Left kidney (tissue), 8 donors: Measurements from ENCODE around the gene EIF2B5. TPM values are rescaled to one million over a fixed set of nuclear protein-coding genes. Genes with fewer than 3 reads are reported as not detected.
"Not testable (repeated sequence)": the region's sequence is repeated elsewhere in the genome, so short reads cannot be mapped to it uniquely, and the experiment has no call there.

Source experiments
- DNase-seq: peaks from one replicate; pipeline ENCODE4 v3.0.0-alpha.2; 2013
- long read RNA-seq, 8 donors: transcript quantifications; one replicate each; lab custom pipeline, GENCODE V29; 2026
- polyA plus RNA-seq: library from polyadenylated mRNA; unstranded; fragments of 120-200 nt; gene quantifications from one replicate; pipeline ENCODE4 v1.2.1, GENCODE V29; 2013; ENCODE audit not compliant: insufficient read length

The EIF2B5 gene
- 54.6 TPM for polyA plus RNA-seq
- long read RNA-seq, donor 1, transcript EIF2B5-201 (16 exons, 2,656 nt): major isoform, 10 of 13 reads
- long read RNA-seq, donor 1, partial matches to known transcripts: 0 of 13 reads
- long read RNA-seq, donor 1, other reads (novel, unspliced or antisense): 0 of 13 reads
- long read RNA-seq, donor 2, transcript EIF2B5-201 (16 exons, 2,656 nt): major isoform, 15 of 19 reads
- long read RNA-seq, donor 2, partial matches to known transcripts: 0 of 19 reads
- long read RNA-seq, donor 2, other reads (novel, unspliced or antisense): 0 of 19 reads
- long read RNA-seq, donor 3, transcript EIF2B5-201 (16 exons, 2,656 nt): major isoform, 6 of 18 reads
- long read RNA-seq, donor 3, partial matches to known transcripts: 12 of 18 reads
- long read RNA-seq, donor 3, other reads (novel, unspliced or antisense): 0 of 18 reads
- long read RNA-seq, donor 4, partial matches to known transcripts: 0 of 1 reads
- long read RNA-seq, donor 4, other reads (novel, unspliced or antisense): 0 of 1 reads
- long read RNA-seq, donor 5, transcript EIF2B5-202 (2 exons, 585 nt): minor isoform, 8 of 37 reads
- long read RNA-seq, donor 5, transcript EIF2B5-201 (16 exons, 2,656 nt): major isoform, 15 of 37 reads
- long read RNA-seq, donor 5, partial matches to known transcripts: 11 of 37 reads
- long read RNA-seq, donor 5, other reads (novel, unspliced or antisense): 0 of 37 reads
- long read RNA-seq, donor 6, transcript EIF2B5-201 (16 exons, 2,656 nt): major isoform, 8 of 22 reads
- long read RNA-seq, donor 6, partial matches to known transcripts: 10 of 22 reads
- long read RNA-seq, donor 6, other reads (novel, unspliced or antisense): 0 of 22 reads
- long read RNA-seq, donor 7, transcript EIF2B5-201 (16 exons, 2,656 nt): major isoform, 7 of 11 reads
- long read RNA-seq, donor 7, partial matches to known transcripts: 0 of 11 reads
- long read RNA-seq, donor 7, other reads (novel, unspliced or antisense): 0 of 11 reads
- long read RNA-seq, donor 8, transcript EIF2B5-201 (16 exons, 2,656 nt): major isoform, 7 of 8 reads
- long read RNA-seq, donor 8, partial matches to known transcripts: 0 of 8 reads
- long read RNA-seq, donor 8, other reads (novel, unspliced or antisense): 0 of 8 reads

- DNase-seq: peak; percentile 93
Observed at GRCh38 chr3:184135149-184135910, at the start of gene EIF2B5. Gene EIF2B5, plus strand, starts transcription at chr3:184135358. Its CDS starts 28 bp downstream, at chr3:184135386.

GRCh38 chr3:184085389-184085852 is 49.7 kb upstream of the EIF2B5 start:
- DNase-seq: no peak

- DNase-seq: no peak
Observed at GRCh38 chr3:184092199-184092598, 43.0 kb upstream of the EIF2B5 start.

GRCh38 chr3:184096811-184097383 is 38.3 kb upstream of the EIF2B5 start, which contains the start of gene HTR3E:
Gene HTR3E, plus strand, starts transcription at chr3:184097064. Its CDS starts 466 bp downstream, at chr3:184097530.
- no peak for DNase-seq

- no peak for DNase-seq
Observed at GRCh38 chr3:184097556-184097955, 37.6 kb upstream of the EIF2B5 start.

- DNase-seq: no peak
Observed at GRCh38 chr3:184099806-184100686, 35.1 kb upstream of the EIF2B5 start.

GRCh38 chr3:184110316-184110725 is 24.8 kb upstream of the EIF2B5 start:
- DNase-seq: no peak

- DNase-seq: no peak
Observed at GRCh38 chr3:184116017-184116416, 19.1 kb upstream of the EIF2B5 start.

- no peak for DNase-seq
Observed at GRCh38 chr3:184117636-184118035, 17.5 kb upstream of the EIF2B5 start.

- DNase-seq: not testable (repeated sequence)
Observed at GRCh38 chr3:184121031-184121430, 14.1 kb upstream of the EIF2B5 start.

GRCh38 chr3:184126006-184126405 is 9.2 kb upstream of the EIF2B5 start:
- no peak for DNase-seq

GRCh38 chr3:184129012-184129411 is 6.1 kb upstream of the EIF2B5 start:
- no peak for DNase-seq

- no peak for DNase-seq
Observed at GRCh38 chr3:184132945-184133344, 2.2 kb upstream of the EIF2B5 start.

GRCh38 chr3:184133840-184134745 is 1.1 kb upstream of the EIF2B5 start:
- peak; percentile 71 for DNase-seq

GRCh38 chr3:184134746-184135148 is 411 bp upstream of the EIF2B5 start:
- peak; percentile 25 for DNase-seq

- no peak for DNase-seq
Observed at GRCh38 chr3:184135911-184136260, 728 bp downstream of the EIF2B5 start.

- no peak for DNase-seq
Observed at GRCh38 chr3:184140436-184140835, 5.3 kb downstream of the EIF2B5 start.

- no peak for DNase-seq
Observed at GRCh38 chr3:184142199-184142598, 7.0 kb downstream of the EIF2B5 start.

GRCh38 chr3:184143327-184143726 is 8.2 kb downstream of the EIF2B5 start:
- DNase-seq: no peak
